ENCODE results near the gene EMID1. TPM values are rescaled to one million over a fixed set of nuclear protein-coding genes. Genes with fewer than 3 reads are reported as not detected.
"Not testable (repeated sequence)": the region's sequence is repeated elsewhere in the genome, so short reads cannot be mapped to it uniquely, and the experiment has no call there.

The EMID1 gene
- polyA plus RNA-seq, 1 donor: 67.6 TPM

GRCh38 chr22:29208879-29209623 is 3.4 kb downstream of the EMID1 start:
- DNase-seq: peak; percentile 81

GRCh38 chr22:29209624-29209929 is 3.9 kb downstream of the EMID1 start:
- DNase-seq: no peak

- no peak for DNase-seq
Observed at GRCh38 chr22:29211066-29211465, 5.4 kb downstream of the EMID1 start.

GRCh38 chr22:29211466-29211865 is 5.8 kb downstream of the EMID1 start:
- DNase-seq: no peak

GRCh38 chr22:29212743-29213142 is 7.0 kb downstream of the EMID1 start:
- DNase-seq: no peak

GRCh38 chr22:29213493-29213892 is 7.8 kb downstream of the EMID1 start:
- DNase-seq: no peak

- DNase-seq: no peak
Observed at GRCh38 chr22:29214232-29214631, 8.5 kb downstream of the EMID1 start.

GRCh38 chr22:29215012-29215860 is 9.5 kb downstream of the EMID1 start:
- DNase-seq: no peak

GRCh38 chr22:29216011-29216872 is 10.5 kb downstream of the EMID1 start:
- no peak for DNase-seq

- DNase-seq: no peak
Observed at GRCh38 chr22:29216873-29217666, 11.4 kb downstream of the EMID1 start.

- no peak for DNase-seq
Observed at GRCh38 chr22:29217827-29218757, 12.4 kb downstream of the EMID1 start.

GRCh38 chr22:29218758-29219408 is 13.2 kb downstream of the EMID1 start:
- no peak for DNase-seq

GRCh38 chr22:29219409-29219782 is 13.7 kb downstream of the EMID1 start:
- not testable (repeated sequence) for DNase-seq

- DNase-seq: no peak
Observed at GRCh38 chr22:29219881-29220670, 14.4 kb downstream of the EMID1 start.

GRCh38 chr22:29224121-29224858 is 18.6 kb downstream of the EMID1 start:
- DNase-seq: no peak

- no peak for DNase-seq
Observed at GRCh38 chr22:29224859-29225410, 19.2 kb downstream of the EMID1 start.

GRCh38 chr22:29225422-29226090 is 19.9 kb downstream of the EMID1 start:
- no peak for DNase-seq

All from left kidney (tissue), 2 donors.